Esophagus muscularis mucosa (tissue), 3 donors: Measurements from ENCODE around the gene CXCR4.

ENCODE experiments used
- POLR2A ChIP-seq: fragments of 450-650 bp; IDR thresholded peaks from one replicate; pipeline ENCODE4 v1.6.1; 2017; ENCODE audit warnings: antibody characterized with exemption, moderate library complexity, mild to moderate bottlenecking, low read depth
- POLR2AphosphoS5 ChIP-seq, 2 donors: sonication (generic); formaldehyde crosslinking; IDR thresholded peaks; one replicate each; pipeline ENCODE4 v1.6.1; 2017; ENCODE audit warnings: antibody characterized with exemption in 2 of 2
- TF ChIP-seq, protein P1 (sequence below), 3 experiments: fragments of 200-600 bp in 2 of 3; fragments of 450-650 bp in 1 of 3; sonication (generic) in 2 of 3; IDR thresholded peaks; one replicate each; pipeline ENCODE4 v1.5.1; 2017 to 2019; ENCODE audit warnings: antibody characterized with exemption in 3 of 3, mild to moderate bottlenecking in 2 of 3, moderate library complexity in 1 of 3

DNA sequence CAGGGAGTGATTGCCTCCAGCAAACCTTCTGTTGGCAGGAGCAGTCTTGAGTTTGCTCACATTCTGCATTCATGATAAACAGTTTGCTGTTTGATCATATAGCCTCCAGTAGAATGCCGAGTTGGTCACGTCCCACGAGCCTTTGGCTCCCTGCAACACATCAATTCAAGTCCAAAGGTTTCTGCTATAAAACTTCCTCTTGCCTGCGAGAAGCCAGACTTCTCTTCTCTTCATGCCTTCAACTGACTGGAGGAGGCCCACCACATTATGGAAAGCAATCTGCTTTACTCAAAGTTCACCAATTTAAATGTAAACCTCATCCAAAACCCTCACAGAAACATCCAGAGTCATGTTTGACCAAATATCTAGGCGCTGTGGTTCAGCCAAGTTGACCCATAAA, 40.8 kb downstream of the CXCR4 start:
- TF ChIP-seq, protein P1, sequence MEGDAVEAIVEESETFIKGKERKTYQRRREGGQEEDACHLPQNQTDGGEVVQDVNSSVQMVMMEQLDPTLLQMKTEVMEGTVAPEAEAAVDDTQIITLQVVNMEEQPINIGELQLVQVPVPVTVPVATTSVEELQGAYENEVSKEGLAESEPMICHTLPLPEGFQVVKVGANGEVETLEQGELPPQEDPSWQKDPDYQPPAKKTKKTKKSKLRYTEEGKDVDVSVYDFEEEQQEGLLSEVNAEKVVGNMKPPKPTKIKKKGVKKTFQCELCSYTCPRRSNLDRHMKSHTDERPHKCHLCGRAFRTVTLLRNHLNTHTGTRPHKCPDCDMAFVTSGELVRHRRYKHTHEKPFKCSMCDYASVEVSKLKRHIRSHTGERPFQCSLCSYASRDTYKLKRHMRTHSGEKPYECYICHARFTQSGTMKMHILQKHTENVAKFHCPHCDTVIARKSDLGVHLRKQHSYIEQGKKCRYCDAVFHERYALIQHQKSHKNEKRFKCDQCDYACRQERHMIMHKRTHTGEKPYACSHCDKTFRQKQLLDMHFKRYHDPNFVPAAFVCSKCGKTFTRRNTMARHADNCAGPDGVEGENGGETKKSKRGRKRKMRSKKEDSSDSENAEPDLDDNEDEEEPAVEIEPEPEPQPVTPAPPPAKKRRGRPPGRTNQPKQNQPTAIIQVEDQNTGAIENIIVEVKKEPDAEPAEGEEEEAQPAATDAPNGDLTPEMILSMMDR (IDR thresholded peaks at IDR 0.05) = no peak
- TF ChIP-seq POLR2AphosphoS5 (IDR thresholded peaks at IDR 0.05) (no peak), POLR2A (no peak)
